Measurements from ENCODE around the gene GALNTL6. TPM values are rescaled to one million over a fixed set of nuclear protein-coding genes. Genes with fewer than 3 reads are reported as not detected.

Gene GALNTL6
- total and polyA plus RNA-seq, 2 donors (not counting 1 experiment from before 2014, with no cell fraction given), result not detected

DNA sequence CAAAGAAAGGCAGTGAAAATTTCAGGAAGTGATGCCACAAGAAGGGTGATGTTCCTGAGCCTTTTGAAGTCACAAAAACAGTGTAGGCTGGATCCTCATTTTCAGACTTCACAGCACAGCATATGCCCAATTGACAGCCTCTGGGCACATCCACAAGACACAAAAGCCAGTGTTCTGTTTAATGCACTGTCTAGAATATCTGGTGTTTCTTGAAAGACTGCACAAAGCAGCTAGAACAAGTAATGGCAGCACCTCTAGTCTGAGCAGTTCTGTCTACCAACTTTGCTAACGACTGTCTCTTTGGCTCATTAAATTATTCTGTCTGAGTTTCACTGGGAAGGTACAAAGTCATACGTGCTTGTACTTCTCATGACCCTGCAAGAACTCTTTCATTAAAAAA is 938.3 kb downstream of the GALNTL6 start:
- Histone ChIP-seq H3K9me3 (ENCODE audit: control insufficient read depth, insufficient read depth, low read depth, low read length) (no peaks in the 10 kb centered on the region), H4K20me1 (ENCODE audit: control insufficient read depth, extremely low read depth, insufficient read depth, low read length) (no peaks in the 10 kb centered on the region), H3K4me2 (ENCODE audit: extremely low read depth, insufficient read depth, low read length) (no peak overlapping the region), H3K9ac (ENCODE audit: insufficient read depth, low read length) (no peak overlapping the region), H3K27me3 (ENCODE audit: control insufficient read depth, insufficient read depth, low read length) (no peaks in the 10 kb centered on the region), H2AFZ (ENCODE audit: low read length) (no peak overlapping the region), H3K27ac (ENCODE audit: insufficient read depth, low read length) (no peak overlapping the region), H3K36me3 (ENCODE audit: control insufficient read depth, insufficient read depth, low read length) (no peaks in the 10 kb centered on the region), H3K79me2 (ENCODE audit: control insufficient read depth, insufficient read depth, low read length) (no peaks in the 10 kb centered on the region), H3K4me1 (ENCODE audit: control insufficient read depth, extremely low read depth, insufficient read depth, low read length) (no peaks in the 10 kb centered on the region), H3K4me3 (replicated peaks in 1 of 4; ENCODE audit: control extremely low read depth in 1 of 4, insufficient read depth in 1 of 4, low read depth in 3 of 4, low read length in 4 of 4) (no peak overlapping the region)
- TF ChIP-seq, protein P1, sequence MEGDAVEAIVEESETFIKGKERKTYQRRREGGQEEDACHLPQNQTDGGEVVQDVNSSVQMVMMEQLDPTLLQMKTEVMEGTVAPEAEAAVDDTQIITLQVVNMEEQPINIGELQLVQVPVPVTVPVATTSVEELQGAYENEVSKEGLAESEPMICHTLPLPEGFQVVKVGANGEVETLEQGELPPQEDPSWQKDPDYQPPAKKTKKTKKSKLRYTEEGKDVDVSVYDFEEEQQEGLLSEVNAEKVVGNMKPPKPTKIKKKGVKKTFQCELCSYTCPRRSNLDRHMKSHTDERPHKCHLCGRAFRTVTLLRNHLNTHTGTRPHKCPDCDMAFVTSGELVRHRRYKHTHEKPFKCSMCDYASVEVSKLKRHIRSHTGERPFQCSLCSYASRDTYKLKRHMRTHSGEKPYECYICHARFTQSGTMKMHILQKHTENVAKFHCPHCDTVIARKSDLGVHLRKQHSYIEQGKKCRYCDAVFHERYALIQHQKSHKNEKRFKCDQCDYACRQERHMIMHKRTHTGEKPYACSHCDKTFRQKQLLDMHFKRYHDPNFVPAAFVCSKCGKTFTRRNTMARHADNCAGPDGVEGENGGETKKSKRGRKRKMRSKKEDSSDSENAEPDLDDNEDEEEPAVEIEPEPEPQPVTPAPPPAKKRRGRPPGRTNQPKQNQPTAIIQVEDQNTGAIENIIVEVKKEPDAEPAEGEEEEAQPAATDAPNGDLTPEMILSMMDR (conservative IDR thresholded peaks at IDR 0.05 in 1 of 2, IDR thresholded peaks at IDR 0.05 in 1 of 2; ENCODE audit: low read depth in 1 of 2, low read length in 2 of 2), result no peak
- no peak for TF ChIP-seq EZH2 (IDR thresholded peaks at IDR 0.05; ENCODE audit: low read length, missing control alignments)
- DNase-seq (ENCODE audit: low read depth in 2 of 2), result no peak

DNA sequence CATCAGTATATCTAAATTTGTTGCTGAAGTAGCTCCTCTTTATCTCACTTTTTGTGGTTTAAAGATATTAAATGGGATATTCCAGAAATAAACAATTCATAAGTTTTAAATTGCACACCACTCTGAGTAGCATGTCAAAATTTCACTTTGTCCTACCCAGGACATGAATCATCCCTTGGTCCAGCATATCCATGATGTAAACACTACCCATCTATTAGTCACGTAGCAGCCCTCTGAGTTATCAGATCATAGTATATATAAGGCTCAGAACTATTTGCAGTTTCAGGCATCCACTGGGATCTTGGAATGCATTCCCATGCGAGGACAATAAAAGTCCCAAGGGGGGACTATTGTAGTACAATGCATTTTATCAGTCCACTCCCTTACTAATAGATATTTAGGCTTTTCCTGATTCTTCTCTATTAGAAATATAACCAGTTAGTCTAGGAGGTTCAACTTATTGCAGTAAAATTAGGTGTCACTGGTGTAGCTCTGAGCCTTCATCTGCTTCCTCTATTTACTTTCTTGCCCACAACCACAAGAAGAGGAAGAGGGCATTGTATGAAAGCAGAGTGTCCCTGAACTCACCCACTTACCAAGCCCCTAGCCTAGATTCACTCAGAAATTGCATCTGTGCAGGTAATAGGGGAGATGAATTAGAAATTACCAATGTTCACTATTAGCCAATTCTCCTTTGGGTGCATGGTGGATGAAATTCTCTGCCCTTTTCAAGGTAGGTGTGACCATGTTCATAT is 945.6 kb downstream of the GALNTL6 start:
- Histone ChIP-seq H3K36me3 (ENCODE audit: control insufficient read depth, insufficient read depth, low read length) (no peaks in the 10 kb centered on the region), H3K9ac (ENCODE audit: insufficient read depth, low read length) (no peak overlapping the region), H3K79me2 (ENCODE audit: control insufficient read depth, insufficient read depth, low read length) (no peaks in the 10 kb centered on the region), H3K27ac (ENCODE audit: insufficient read depth, low read length) (no peak overlapping the region), H3K4me3 (replicated peaks in 1 of 4; ENCODE audit: control extremely low read depth in 1 of 4, insufficient read depth in 1 of 4, low read depth in 3 of 4, low read length in 4 of 4) (no peak overlapping the region), H3K9me3 (ENCODE audit: control insufficient read depth, insufficient read depth, low read depth, low read length) (no peaks in the 10 kb centered on the region), H3K4me2 (ENCODE audit: extremely low read depth, insufficient read depth, low read length) (no peak overlapping the region), H2AFZ (ENCODE audit: low read length) (no peak overlapping the region), H4K20me1 (ENCODE audit: control insufficient read depth, extremely low read depth, insufficient read depth, low read length) (no peaks in the 10 kb centered on the region), H3K27me3 (ENCODE audit: control insufficient read depth, insufficient read depth, low read length) (no peaks in the 10 kb centered on the region), H3K4me1 (ENCODE audit: control insufficient read depth, extremely low read depth, insufficient read depth, low read length) (no peaks in the 10 kb centered on the region)
- no peak for TF ChIP-seq EZH2 (IDR thresholded peaks at IDR 0.05; ENCODE audit: low read length, missing control alignments)
- TF ChIP-seq, protein P1 (conservative IDR thresholded peaks at IDR 0.05 in 1 of 2, IDR thresholded peaks at IDR 0.05 in 1 of 2; ENCODE audit: low read depth in 1 of 2, low read length in 2 of 2), result no peak
- peak; percentile 60 to 75 for DNase-seq (ENCODE audit: low read depth in 2 of 2)

DNA sequence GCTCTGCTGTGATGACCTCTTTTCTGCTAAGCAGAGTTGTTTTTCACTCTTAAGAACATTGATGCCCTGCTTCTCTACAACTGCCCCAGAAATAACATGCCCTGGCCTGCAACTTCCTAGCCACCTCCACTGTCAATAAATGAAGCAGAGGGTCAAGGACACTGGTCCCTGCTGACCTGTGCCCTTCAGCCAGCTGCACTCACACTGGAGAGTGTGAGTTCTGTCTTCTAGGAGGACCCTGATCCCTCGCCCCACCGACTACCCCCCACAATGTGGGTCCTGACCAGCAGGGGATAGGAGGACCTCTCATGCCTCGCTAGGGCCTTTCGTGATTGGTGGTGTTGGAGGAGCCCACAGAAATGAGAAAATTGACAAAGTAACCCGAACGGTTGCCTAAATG is 947.3 kb downstream of the GALNTL6 start:
- Histone ChIP-seq H3K4me1 (ENCODE audit: control insufficient read depth, extremely low read depth, insufficient read depth, low read length) (no peaks in the 10 kb centered on the region), H3K27ac (ENCODE audit: insufficient read depth, low read length) (no peak overlapping the region), H3K27me3 (ENCODE audit: control insufficient read depth, insufficient read depth, low read length) (no peaks in the 10 kb centered on the region), H3K4me3 (replicated peaks in 1 of 4; ENCODE audit: control extremely low read depth in 1 of 4, insufficient read depth in 1 of 4, low read depth in 3 of 4, low read length in 4 of 4) (no peak overlapping the region), H3K79me2 (ENCODE audit: control insufficient read depth, insufficient read depth, low read length) (no peaks in the 10 kb centered on the region), H4K20me1 (ENCODE audit: control insufficient read depth, extremely low read depth, insufficient read depth, low read length) (no peaks in the 10 kb centered on the region), H3K4me2 (ENCODE audit: extremely low read depth, insufficient read depth, low read length) (no peak overlapping the region), H3K9me3 (ENCODE audit: control insufficient read depth, insufficient read depth, low read depth, low read length) (no peaks in the 10 kb centered on the region), H3K9ac (ENCODE audit: insufficient read depth, low read length) (no peak overlapping the region), H2AFZ (ENCODE audit: low read length) (no peak overlapping the region), H3K36me3 (ENCODE audit: control insufficient read depth, insufficient read depth, low read length) (no peaks in the 10 kb centered on the region)
- TF ChIP-seq, protein P1 (conservative IDR thresholded peaks at IDR 0.05 in 1 of 2, IDR thresholded peaks at IDR 0.05 in 1 of 2; ENCODE audit: low read depth in 1 of 2, low read length in 2 of 2), result no peak
- TF ChIP-seq EZH2 (IDR thresholded peaks at IDR 0.05; ENCODE audit: low read length, missing control alignments), result no peak
- DNase-seq (ENCODE audit: low read depth in 2 of 2), result no peak
